ENCODE data around the gene COBLL1. TPM values are rescaled to one million over a fixed set of nuclear protein-coding genes. Genes with fewer than 3 reads are reported as not detected.
A peak's percentile ranks its signal among the peaks of the same experiment; 100 is the strongest.

COBLL1 gene
- total RNA-seq, 6 experiments from 2014 or later: 38.1 to 133 (median 67.6) TPM

DNA sequence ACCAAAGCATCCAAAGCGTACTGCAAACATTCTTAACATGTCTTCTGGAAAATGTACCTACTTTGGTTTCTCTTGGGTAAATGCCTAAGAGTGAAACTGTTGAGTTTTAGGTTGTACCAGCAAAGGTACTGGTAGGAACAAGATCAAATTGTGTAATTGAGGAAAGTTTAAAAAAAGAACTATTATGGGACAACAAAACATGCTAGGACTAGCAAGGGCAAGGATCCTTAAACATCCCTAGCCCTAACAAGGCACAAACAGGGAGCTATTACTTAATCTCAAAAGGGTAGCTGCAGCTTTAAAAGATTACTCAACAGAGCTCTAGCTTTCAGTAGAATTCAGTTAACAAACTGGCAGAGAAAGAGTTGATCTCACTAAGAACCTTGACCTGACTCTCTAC is 164.4 kb downstream of the COBLL1 start:
- H3K4me3 ChIP-seq: no peak overlapping the region
- intact Hi-C loops (cut with DNase I): no loop called here
- ATAC-seq (peak in 2 of 4 donors; percentile 40 to 57), DNase-seq (no peak)
- H3K27me3 ChIP-seq: no peaks in the 10 kb centered on the region
- 71% methylated on average over 1 of the region's 1 CpG for WGBS (ENCODE audit: insufficient coverage, low coverage, low lambda C conversion rate, missing lambda C conversion rate)
- no peak for TF ChIP-seq POLR2A (IDR thresholded peaks at IDR 0.05)
- TF ChIP-seq, protein P1, sequence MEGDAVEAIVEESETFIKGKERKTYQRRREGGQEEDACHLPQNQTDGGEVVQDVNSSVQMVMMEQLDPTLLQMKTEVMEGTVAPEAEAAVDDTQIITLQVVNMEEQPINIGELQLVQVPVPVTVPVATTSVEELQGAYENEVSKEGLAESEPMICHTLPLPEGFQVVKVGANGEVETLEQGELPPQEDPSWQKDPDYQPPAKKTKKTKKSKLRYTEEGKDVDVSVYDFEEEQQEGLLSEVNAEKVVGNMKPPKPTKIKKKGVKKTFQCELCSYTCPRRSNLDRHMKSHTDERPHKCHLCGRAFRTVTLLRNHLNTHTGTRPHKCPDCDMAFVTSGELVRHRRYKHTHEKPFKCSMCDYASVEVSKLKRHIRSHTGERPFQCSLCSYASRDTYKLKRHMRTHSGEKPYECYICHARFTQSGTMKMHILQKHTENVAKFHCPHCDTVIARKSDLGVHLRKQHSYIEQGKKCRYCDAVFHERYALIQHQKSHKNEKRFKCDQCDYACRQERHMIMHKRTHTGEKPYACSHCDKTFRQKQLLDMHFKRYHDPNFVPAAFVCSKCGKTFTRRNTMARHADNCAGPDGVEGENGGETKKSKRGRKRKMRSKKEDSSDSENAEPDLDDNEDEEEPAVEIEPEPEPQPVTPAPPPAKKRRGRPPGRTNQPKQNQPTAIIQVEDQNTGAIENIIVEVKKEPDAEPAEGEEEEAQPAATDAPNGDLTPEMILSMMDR (IDR thresholded peaks at IDR 0.05): no peak
- H3K4me1 ChIP-seq: no peaks in the 10 kb centered on the region
- H3K9me3 ChIP-seq: no peaks in the 10 kb centered on the region
- H3K27ac ChIP-seq: no peak overlapping the region
- H3K36me3 ChIP-seq: no peaks in the 10 kb centered on the region

DNA sequence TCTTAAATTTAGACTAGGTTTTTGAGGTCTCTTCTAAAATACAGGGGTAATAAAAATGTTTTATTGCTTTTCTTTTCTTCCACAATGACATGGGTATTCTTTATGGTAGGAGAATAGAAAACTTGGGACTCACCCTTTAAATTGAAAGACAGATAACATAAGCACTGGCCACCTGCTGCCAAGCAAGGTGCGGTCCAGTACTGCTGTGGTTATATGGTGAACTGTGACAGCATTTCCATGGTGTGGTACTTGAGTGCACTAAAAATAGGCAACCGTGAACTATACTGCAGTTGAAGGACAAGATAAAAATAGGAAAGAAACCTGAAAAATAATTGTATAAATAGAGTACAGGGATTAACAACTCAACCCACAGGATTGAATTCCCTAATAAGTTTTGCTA is 165.9 kb downstream of the COBLL1 start:
- no peaks in the 10 kb centered on the region for H3K4me1 ChIP-seq
- ATAC-seq (no peak), DNase-seq (no peak)
- TF ChIP-seq POLR2A (IDR thresholded peaks at IDR 0.05): no peak
- TF ChIP-seq, protein P1 (IDR thresholded peaks at IDR 0.05): no peak
- WGBS (ENCODE audit: insufficient coverage, low coverage, low lambda C conversion rate, missing lambda C conversion rate): 92% methylated on average over 2 of the region's 2 CpGs
- no peak overlapping the region for H3K27ac ChIP-seq
- H3K9me3 ChIP-seq: no peaks in the 10 kb centered on the region
- no peak overlapping the region for H3K4me3 ChIP-seq
- no peaks in the 10 kb centered on the region for H3K36me3 ChIP-seq
- H3K27me3 ChIP-seq: no peaks in the 10 kb centered on the region
- intact Hi-C loops (cut with DNase I): no loop called here

DNA sequence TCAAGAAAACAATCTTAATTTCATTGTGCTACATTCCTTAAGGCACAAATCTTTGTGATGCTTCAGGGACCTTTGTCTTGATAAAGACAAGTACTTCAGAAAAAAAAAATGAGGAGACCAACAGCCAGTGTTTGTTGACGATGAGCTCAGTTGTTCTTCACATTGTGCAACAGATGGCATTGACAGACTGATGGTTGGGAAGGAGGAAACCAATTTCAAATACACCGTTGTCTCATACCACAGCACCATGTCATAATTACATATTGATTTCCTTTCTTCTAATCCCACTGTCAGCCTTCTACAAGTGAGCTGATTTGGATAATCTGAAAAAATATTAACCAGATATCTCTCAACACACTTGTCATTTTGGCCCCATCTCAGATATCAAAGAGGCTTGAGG is 166.6 kb downstream of the COBLL1 start:
- TF ChIP-seq, protein P1 (IDR thresholded peaks at IDR 0.05): no peak
- no peak for TF ChIP-seq POLR2A (IDR thresholded peaks at IDR 0.05)
- no peaks in the 10 kb centered on the region for H3K4me1 ChIP-seq
- no peak overlapping the region for H3K4me3 ChIP-seq
- H3K36me3 ChIP-seq: no peaks in the 10 kb centered on the region
- H3K27ac ChIP-seq: no peak overlapping the region
- intact Hi-C loops (cut with DNase I): no loop called here
- ATAC-seq: peak in 3 of 4 donors; percentile 65 to 96 (median 66)
- DNase-seq: no peak
- WGBS (ENCODE audit: insufficient coverage, low coverage, low lambda C conversion rate, missing lambda C conversion rate): 21% methylated on average over 2 of the region's 2 CpGs
- H3K9me3 ChIP-seq: no peaks in the 10 kb centered on the region
- no peaks in the 10 kb centered on the region for H3K27me3 ChIP-seq

DNA sequence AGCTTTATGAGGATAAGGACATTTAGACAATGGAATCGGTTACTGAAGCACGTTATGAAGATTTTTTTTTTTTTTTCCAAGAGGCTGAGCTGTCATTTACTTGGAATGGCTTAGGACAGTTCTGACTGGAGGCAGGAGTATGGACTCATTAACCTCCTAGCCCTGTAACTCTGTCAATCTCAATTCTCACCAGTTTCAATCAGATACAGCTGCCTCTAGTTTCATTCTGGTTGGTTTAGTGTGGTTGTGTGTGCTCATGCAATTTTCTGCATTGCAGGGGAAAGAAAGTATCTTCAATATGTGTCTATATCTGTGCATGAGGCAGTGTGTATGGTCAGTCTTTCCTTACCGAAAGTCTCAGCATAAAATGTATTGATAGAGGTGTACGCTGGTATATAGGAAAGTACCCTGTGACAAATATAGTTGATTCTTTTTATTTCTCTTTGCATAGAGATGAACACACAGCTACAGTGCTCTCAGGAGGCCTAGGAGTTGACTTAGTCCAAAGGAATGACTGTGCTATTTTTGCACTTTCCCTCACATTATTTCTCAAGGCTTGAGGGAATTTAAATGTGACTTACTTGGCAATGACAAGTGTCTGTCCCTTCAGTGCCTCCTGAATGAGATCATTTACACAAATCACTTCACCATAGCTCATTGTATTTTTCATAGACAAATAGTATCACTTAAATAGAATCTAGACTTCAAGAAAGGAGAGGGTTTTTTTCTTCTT is 169.8 kb downstream of the COBLL1 start:
- Histone ChIP-seq H3K36me3 (no peaks in the 10 kb centered on the region), H3K27me3 (no peaks in the 10 kb centered on the region), H3K27ac (no peak overlapping the region), H3K4me1 (no peaks in the 10 kb centered on the region), H3K4me3 (no peak overlapping the region), H3K9me3 (no peaks in the 10 kb centered on the region)
- WGBS (ENCODE audit: insufficient coverage, low coverage, low lambda C conversion rate, missing lambda C conversion rate): 91% methylated on average over 4 of the region's 4 CpGs
- no peak for TF ChIP-seq POLR2A (IDR thresholded peaks at IDR 0.05)
- TF ChIP-seq, protein P1 (IDR thresholded peaks at IDR 0.05): no peak
- ATAC-seq: no peak
- no peak for DNase-seq
- intact Hi-C loops (cut with DNase I): no loop called here

Measured in right lobe of liver (tissue), 6 donors.